Measurements from ENCODE around the gene AMPD1.

Gene AMPD1

GRCh38 chr1:114701931-114702330 is 6.6 kb upstream of the AMPD1 start:
- no peak overlapping the region for H3K27ac ChIP-seq (ENCODE audit: low read length)
- no peaks in the 10 kb centered on the region for H3K27me3 ChIP-seq (ENCODE audit: control insufficient read depth, insufficient read depth, low read length)
- no peaks in the 10 kb centered on the region for H3K9me3 ChIP-seq (ENCODE audit: control insufficient read depth, insufficient read depth, low read length)
- no peak for DNase-seq (ENCODE audit: low read depth, low spot score)
- H3K4me3 ChIP-seq (ENCODE audit: low read length), result no peak overlapping the region
- no CpG with 5 or more reads among the region's 2 CpGs for WGBS (ENCODE audit: insufficient coverage, insufficient read length)
- H3K4me1 ChIP-seq (ENCODE audit: control insufficient read depth, insufficient read depth, low read length), result no peaks in the 10 kb centered on the region
- H3K36me3 ChIP-seq (ENCODE audit: control insufficient read depth, insufficient read depth, low read length), result no peaks in the 10 kb centered on the region

- H3K27me3 ChIP-seq (ENCODE audit: control insufficient read depth, insufficient read depth, low read length), result no peaks in the 10 kb centered on the region
- DNase-seq (ENCODE audit: low read depth, low spot score), result no peak
- H3K9me3 ChIP-seq (ENCODE audit: control insufficient read depth, insufficient read depth, low read length), result no peaks in the 10 kb centered on the region
- no peak overlapping the region for H3K27ac ChIP-seq (ENCODE audit: low read length)
- WGBS (ENCODE audit: insufficient coverage, insufficient read length), result no CpG with 5 or more reads among the region's 4 CpGs
- H3K4me1 ChIP-seq (ENCODE audit: control insufficient read depth, insufficient read depth, low read length), result no peaks in the 10 kb centered on the region
- H3K4me3 ChIP-seq (ENCODE audit: low read length), result no peak overlapping the region
- H3K36me3 ChIP-seq (ENCODE audit: control insufficient read depth, insufficient read depth, low read length), result no peaks in the 10 kb centered on the region
Measured at GRCh38 chr1:114700036-114700600, 4.8 kb upstream of the AMPD1 start.

- Histone ChIP-seq H3K27me3 (ENCODE audit: control insufficient read depth, insufficient read depth, low read length) (no peaks in the 10 kb centered on the region), H3K4me1 (ENCODE audit: control insufficient read depth, insufficient read depth, low read length) (no peaks in the 10 kb centered on the region), H3K36me3 (ENCODE audit: control insufficient read depth, insufficient read depth, low read length) (no peaks in the 10 kb centered on the region), H3K4me3 (ENCODE audit: low read length) (no peak overlapping the region), H3K9me3 (ENCODE audit: control insufficient read depth, insufficient read depth, low read length) (no peaks in the 10 kb centered on the region), H3K27ac (ENCODE audit: low read length) (no peak overlapping the region)
- no peak for DNase-seq (ENCODE audit: low read depth, low spot score)
Measured at GRCh38 chr1:114696810-114697209, 1.5 kb upstream of the AMPD1 start.

GRCh38 chr1:114694540-114695310 is 621 bp downstream of the AMPD1 start:
- Histone ChIP-seq H3K36me3 (ENCODE audit: control insufficient read depth, insufficient read depth, low read length) (no peaks in the 10 kb centered on the region), H3K27me3 (ENCODE audit: control insufficient read depth, insufficient read depth, low read length) (no peaks in the 10 kb centered on the region), H3K4me1 (ENCODE audit: control insufficient read depth, insufficient read depth, low read length) (no peaks in the 10 kb centered on the region), H3K27ac (ENCODE audit: low read length) (no peak overlapping the region), H3K4me3 (ENCODE audit: low read length) (no peak overlapping the region), H3K9me3 (ENCODE audit: control insufficient read depth, insufficient read depth, low read length) (no peaks in the 10 kb centered on the region)
- no peak for DNase-seq (ENCODE audit: low read depth, low spot score)
- 100% methylated on average over 1 of the region's 9 CpGs for WGBS (ENCODE audit: insufficient coverage, insufficient read length)

GRCh38 chr1:114692947-114693346 is 2.4 kb downstream of the AMPD1 start:
- DNase-seq (ENCODE audit: low read depth, low spot score), result no peak
- no peaks in the 10 kb centered on the region for H3K4me1 ChIP-seq (ENCODE audit: control insufficient read depth, insufficient read depth, low read length)
- H3K36me3 ChIP-seq (ENCODE audit: control insufficient read depth, insufficient read depth, low read length), result no peaks in the 10 kb centered on the region
- no peaks in the 10 kb centered on the region; the same call in 1 of the 2 replicates for H3K9me3 ChIP-seq (ENCODE audit: control insufficient read depth, insufficient read depth, low read length)
- no peaks in the 10 kb centered on the region for H3K27me3 ChIP-seq (ENCODE audit: control insufficient read depth, insufficient read depth, low read length)
- H3K4me3 ChIP-seq (ENCODE audit: low read length), result no peak overlapping the region
- no CpG with 5 or more reads among the region's 3 CpGs for WGBS (ENCODE audit: insufficient coverage, insufficient read length)
- H3K27ac ChIP-seq (ENCODE audit: low read length), result no peak overlapping the region

- Histone ChIP-seq H3K9me3 (ENCODE audit: control insufficient read depth, insufficient read depth, low read length) (no peaks in the 10 kb centered on the region; the same call in 1 of the 2 replicates), H3K36me3 (ENCODE audit: control insufficient read depth, insufficient read depth, low read length) (no peaks in the 10 kb centered on the region), H3K27ac (ENCODE audit: low read length) (no peak overlapping the region), H3K4me3 (ENCODE audit: low read length) (no peak overlapping the region), H3K27me3 (ENCODE audit: control insufficient read depth, insufficient read depth, low read length) (no peaks in the 10 kb centered on the region), H3K4me1 (ENCODE audit: control insufficient read depth, insufficient read depth, low read length) (no peaks in the 10 kb centered on the region)
- DNase-seq (ENCODE audit: low read depth, low spot score), result no peak
- WGBS (ENCODE audit: insufficient coverage, insufficient read length), result no CpG with 5 or more reads among the region's 2 CpGs
Measured at GRCh38 chr1:114691061-114691460, 4.3 kb downstream of the AMPD1 start.

DNA sequence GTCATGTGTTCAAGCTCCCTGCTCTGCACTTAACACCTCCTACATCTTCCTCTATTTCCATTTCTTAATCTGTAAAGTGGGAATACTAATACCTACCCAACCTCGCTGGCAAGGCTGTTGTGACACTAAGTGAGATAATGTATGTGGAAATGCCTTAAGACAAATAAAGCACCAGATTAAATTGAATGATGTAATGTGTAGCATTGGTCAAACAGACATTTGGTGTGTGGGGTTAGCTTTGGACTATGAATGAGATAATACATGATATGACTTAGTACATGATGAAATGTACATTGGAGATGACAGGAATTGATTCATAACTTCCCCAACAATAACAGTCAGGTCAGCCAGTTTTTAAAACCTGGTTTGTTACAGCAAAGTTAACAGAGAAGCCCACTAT is 5.2 kb downstream of the AMPD1 start:
- no CpG with 5 or more reads among the region's 1 CpG for WGBS (ENCODE audit: insufficient coverage, insufficient read length)
- no peak for DNase-seq (ENCODE audit: low read depth, low spot score)
- Histone ChIP-seq H3K4me3 (ENCODE audit: low read length) (no peak overlapping the region), H3K36me3 (ENCODE audit: control insufficient read depth, insufficient read depth, low read length) (no peaks in the 10 kb centered on the region), H3K27ac (ENCODE audit: low read length) (no peak overlapping the region), H3K9me3 (ENCODE audit: control insufficient read depth, insufficient read depth, low read length) (no peaks in the 10 kb centered on the region; the same call in 1 of the 2 replicates), H3K4me1 (ENCODE audit: control insufficient read depth, insufficient read depth, low read length) (no peaks in the 10 kb centered on the region), H3K27me3 (ENCODE audit: control insufficient read depth, insufficient read depth, low read length) (no peaks in the 10 kb centered on the region)

DNA sequence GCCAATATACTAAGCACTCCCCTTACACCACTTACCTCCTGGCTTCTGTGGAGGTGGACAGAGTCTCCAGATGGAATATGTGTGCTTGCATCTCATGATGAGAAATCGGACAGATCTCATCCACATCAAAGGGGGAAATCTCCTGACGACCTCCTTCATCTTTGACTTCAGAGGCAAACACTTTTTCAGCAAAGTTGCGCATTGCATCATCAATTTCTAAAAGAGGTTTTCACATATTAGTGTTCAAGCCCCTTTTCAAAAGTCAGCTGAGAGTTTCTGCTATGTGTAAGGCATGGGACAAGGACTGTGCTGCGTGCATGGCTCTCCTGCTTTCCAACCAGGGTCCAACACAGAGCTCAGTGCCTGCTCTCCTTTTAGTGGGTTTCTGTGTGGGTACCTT is 6.8 kb downstream of the AMPD1 start:
- Histone ChIP-seq H3K27ac (ENCODE audit: low read length) (no peak overlapping the region), H3K27me3 (ENCODE audit: control insufficient read depth, insufficient read depth, low read length) (no peaks in the 10 kb centered on the region), H3K4me1 (ENCODE audit: control insufficient read depth, insufficient read depth, low read length) (no peaks in the 10 kb centered on the region), H3K36me3 (ENCODE audit: control insufficient read depth, insufficient read depth, low read length) (no peaks in the 10 kb centered on the region), H3K9me3 (ENCODE audit: control insufficient read depth, insufficient read depth, low read length) (no peaks in the 10 kb centered on the region; the same call in 1 of the 2 replicates), H3K4me3 (ENCODE audit: low read length) (no peak overlapping the region)
- no CpG with 5 or more reads among the region's 4 CpGs for WGBS (ENCODE audit: insufficient coverage, insufficient read length)
- DNase-seq (ENCODE audit: low read depth, low spot score), result no peak

GRCh38 chr1:114685851-114686250 is 9.5 kb downstream of the AMPD1 start:
- H3K27ac ChIP-seq (ENCODE audit: low read length), result no peak overlapping the region
- WGBS (ENCODE audit: insufficient coverage, insufficient read length), result no CpG with 5 or more reads among the region's 5 CpGs
- H3K4me1 ChIP-seq (ENCODE audit: control insufficient read depth, insufficient read depth, low read length), result no peaks in the 10 kb centered on the region
- no peaks in the 10 kb centered on the region; the same call in 1 of the 2 replicates for H3K9me3 ChIP-seq (ENCODE audit: control insufficient read depth, insufficient read depth, low read length)
- no peaks in the 10 kb centered on the region for H3K36me3 ChIP-seq (ENCODE audit: control insufficient read depth, insufficient read depth, low read length)
- H3K4me3 ChIP-seq (ENCODE audit: low read length), result no peak overlapping the region
- no peaks in the 10 kb centered on the region for H3K27me3 ChIP-seq (ENCODE audit: control insufficient read depth, insufficient read depth, low read length)
- no peak for DNase-seq (ENCODE audit: low read depth, low spot score)

DNA sequence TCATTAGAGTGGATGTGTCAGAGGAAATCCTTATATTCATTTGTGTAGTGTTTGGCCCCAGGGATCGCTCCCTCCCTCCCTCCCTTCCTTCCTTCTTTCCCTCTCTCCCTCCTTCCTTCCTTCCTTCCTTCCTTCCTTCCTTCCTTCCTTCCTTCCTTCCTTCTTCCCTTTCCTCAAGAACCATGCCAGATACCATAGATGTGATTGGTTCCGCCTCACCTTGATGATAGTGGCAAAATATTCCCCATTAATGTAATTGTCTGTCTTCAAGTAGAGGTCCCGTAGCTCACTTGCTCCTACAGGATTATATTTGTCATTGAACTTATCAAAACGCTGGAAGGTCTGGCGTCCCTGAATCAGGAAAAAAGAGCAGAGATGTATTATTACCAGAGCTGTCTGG is 17.7 kb downstream of the AMPD1 start:
- no peaks in the 10 kb centered on the region for H3K9me3 ChIP-seq (ENCODE audit: control insufficient read depth, insufficient read depth, low read length)
- no peak overlapping the region for H3K4me3 ChIP-seq (ENCODE audit: low read length)
- H3K27me3 ChIP-seq (ENCODE audit: control insufficient read depth, insufficient read depth, low read length), result no peaks in the 10 kb centered on the region
- H3K4me1 ChIP-seq (ENCODE audit: control insufficient read depth, insufficient read depth, low read length), result no peaks in the 10 kb centered on the region
- H3K36me3 ChIP-seq (ENCODE audit: control insufficient read depth, insufficient read depth, low read length), result no peaks in the 10 kb centered on the region
- no peak overlapping the region for H3K27ac ChIP-seq (ENCODE audit: low read length)
- WGBS (ENCODE audit: insufficient coverage, insufficient read length), result no CpG with 5 or more reads among the region's 5 CpGs
- no peak for DNase-seq (ENCODE audit: low read depth, low spot score)

- H3K27me3 ChIP-seq (ENCODE audit: control insufficient read depth, insufficient read depth, low read length), result no peaks in the 10 kb centered on the region
- H3K4me1 ChIP-seq (ENCODE audit: control insufficient read depth, insufficient read depth, low read length), result no peaks in the 10 kb centered on the region
- no peak overlapping the region for H3K27ac ChIP-seq (ENCODE audit: low read length)
- WGBS (ENCODE audit: insufficient coverage, insufficient read length), result no CpG with 5 or more reads among the region's 1 CpG
- no peaks in the 10 kb centered on the region for H3K9me3 ChIP-seq (ENCODE audit: control insufficient read depth, insufficient read depth, low read length)
- H3K4me3 ChIP-seq (ENCODE audit: low read length), result no peak overlapping the region
- H3K36me3 ChIP-seq (ENCODE audit: control insufficient read depth, insufficient read depth, low read length), result no peaks in the 10 kb centered on the region
- no peak for DNase-seq (ENCODE audit: low read depth, low spot score)
Measured at GRCh38 chr1:114676115-114676514, 19.2 kb downstream of the AMPD1 start.
